Stimulated activated CD4-positive, alpha-beta T cell treated with anti-CD3 and anti-CD28 coated beads, Interleukin-4, amount 100 ng/mL, for 4 hours (primary cell): ENCODE measurements around the gene NECAB2.
"Not testable (repeated sequence)": the region's sequence is repeated elsewhere in the genome, so short reads cannot be mapped to it uniquely, and the experiment has no call there.

Source experiments
- DNase-seq, 2 experiments: peaks; one replicate each; pipeline ENCODE4 v3.0.0-alpha.2; 2020

The NECAB2 gene

GRCh38 chr16:83936581-83937165, 31.4 kb upstream of the NECAB2 start:
- DNase-seq = no peak

GRCh38 chr16:83937267-83937666, 30.8 kb upstream of the NECAB2 start:
- DNase-seq = no peak

- DNase-seq = no peak
Measured at GRCh38 chr16:83937922-83938885, 29.8 kb upstream of the NECAB2 start.

DNA sequence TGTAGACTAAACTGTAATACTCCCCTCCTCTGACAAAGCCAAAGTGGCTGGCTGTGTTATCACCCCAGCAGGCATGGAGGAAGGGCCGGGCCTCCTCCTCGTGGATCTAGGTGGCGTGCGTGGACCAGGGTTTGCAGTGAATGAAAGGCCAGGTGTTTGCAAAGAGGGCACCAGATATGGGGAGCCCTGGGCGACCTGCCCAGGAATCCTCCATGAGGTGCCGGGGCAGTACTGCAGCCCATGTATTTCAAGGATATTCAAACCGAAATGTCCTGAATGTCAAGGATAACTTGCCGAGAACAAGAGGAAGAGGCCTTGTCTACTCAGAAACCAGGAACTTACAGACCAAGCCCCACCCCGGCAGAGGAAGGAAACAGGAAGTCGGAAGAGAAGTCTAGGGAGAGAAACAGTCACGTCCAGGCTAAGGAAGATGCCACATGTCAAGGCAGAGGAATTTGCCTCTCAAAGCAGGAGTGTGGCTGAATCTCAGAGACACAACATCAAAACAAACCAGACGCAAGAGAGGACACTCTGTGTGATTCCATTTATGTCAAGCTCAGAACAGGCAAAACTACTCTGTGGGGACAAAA, 28.7 kb upstream of the NECAB2 start:
- DNase-seq = no peak

DNA sequence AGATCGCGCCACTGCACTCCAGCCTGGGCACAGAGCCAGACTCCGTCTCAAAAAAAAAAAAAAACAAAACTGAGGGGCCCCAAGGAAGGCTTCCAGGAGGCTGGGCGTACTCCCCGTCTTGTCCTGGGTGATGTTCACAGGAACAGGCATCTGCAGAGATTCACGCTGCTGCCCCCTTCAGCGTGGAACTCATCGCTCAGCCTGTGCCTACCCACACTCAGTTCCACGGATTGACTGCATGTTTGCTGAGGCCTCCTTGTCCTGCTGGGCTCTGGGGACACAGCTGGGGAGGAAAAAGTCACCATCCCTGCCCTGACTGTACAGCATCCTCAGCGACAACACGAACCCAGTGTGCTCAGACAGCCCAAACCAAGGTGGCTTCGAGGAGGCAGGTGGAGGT, 27.9 kb upstream of the NECAB2 start:
- DNase-seq = no peak

- DNase-seq = no peak
Measured at GRCh38 chr16:83940630-83941378, 27.2 kb upstream of the NECAB2 start.

GRCh38 chr16:83941546-83941945, 26.5 kb upstream of the NECAB2 start:
- DNase-seq = not testable (repeated sequence)

GRCh38 chr16:83942074-83942473, 26.0 kb upstream of the NECAB2 start:
- no peak for DNase-seq

DNA sequence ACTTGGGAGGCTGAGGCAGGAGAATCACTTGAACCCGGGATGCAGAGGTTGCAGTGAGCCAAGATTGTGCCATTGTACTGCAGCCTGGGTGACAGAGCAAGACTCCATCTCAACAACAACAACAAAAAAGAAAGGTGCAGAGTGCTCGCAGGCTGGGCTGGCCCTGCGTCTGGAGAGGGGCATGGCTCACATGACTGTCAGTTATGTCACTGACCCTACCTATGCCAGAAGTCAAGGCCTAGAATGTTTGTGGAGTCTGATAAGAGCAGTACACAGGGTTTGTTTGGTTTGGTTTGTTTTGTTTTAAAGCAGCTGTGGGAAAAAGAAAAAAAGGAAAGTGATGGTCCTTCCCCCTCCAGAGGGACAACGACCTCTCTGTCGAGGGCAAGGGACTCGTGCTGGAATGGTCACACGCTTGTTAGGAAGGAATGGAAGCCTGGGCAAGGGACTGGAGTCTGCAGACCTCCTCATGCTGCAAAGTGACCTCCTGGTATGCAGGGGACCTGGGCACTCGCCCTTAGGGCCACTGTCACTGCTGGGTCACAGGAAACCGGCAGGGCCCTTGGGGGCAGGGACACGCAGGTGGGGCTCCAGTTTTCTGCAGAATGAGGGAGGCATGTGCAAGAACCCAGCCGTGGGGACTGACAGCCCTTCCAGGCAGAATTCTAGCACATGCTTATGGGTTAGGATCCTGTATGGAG, 25.1 kb upstream of the NECAB2 start:
- DNase-seq = no peak

- DNase-seq = no peak
Measured at GRCh38 chr16:83943516-83944050, 24.5 kb upstream of the NECAB2 start.

- no peak for DNase-seq
Measured at GRCh38 chr16:83945587-83945986, 22.5 kb upstream of the NECAB2 start.

DNA sequence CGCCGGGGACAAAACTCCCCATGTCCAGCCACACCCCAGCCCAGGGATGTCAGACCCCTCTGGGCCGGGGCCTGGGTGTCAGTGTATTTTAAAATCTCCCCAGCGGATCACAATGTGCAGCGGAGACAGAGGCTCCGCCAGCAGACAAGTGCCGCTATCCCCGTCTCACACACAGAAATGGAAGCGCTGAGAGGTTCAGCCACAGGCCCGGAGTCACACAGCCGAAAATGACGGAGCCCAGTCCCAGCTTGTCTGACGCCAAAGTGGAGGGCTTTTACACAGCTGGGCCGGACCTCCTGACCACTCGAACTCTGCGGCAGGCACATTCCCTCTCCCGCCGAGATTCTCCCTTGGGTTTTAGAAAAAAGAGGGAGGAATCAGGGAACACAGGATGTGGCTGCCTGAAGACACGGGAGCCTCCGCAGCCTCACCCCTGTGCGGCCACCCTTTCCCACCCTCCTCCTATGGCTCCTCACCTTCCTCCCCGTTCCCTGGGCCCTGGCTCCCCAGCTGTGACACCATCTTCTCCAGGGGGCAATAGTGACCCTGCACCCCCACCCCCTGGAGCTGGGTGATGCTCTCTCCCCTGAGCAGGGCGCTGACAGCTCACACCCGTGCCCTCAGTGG, 21.8 kb upstream of the NECAB2 start:
- DNase-seq = no peak

- DNase-seq = no peak
Measured at GRCh38 chr16:83946781-83947566, 21.1 kb upstream of the NECAB2 start.

DNA sequence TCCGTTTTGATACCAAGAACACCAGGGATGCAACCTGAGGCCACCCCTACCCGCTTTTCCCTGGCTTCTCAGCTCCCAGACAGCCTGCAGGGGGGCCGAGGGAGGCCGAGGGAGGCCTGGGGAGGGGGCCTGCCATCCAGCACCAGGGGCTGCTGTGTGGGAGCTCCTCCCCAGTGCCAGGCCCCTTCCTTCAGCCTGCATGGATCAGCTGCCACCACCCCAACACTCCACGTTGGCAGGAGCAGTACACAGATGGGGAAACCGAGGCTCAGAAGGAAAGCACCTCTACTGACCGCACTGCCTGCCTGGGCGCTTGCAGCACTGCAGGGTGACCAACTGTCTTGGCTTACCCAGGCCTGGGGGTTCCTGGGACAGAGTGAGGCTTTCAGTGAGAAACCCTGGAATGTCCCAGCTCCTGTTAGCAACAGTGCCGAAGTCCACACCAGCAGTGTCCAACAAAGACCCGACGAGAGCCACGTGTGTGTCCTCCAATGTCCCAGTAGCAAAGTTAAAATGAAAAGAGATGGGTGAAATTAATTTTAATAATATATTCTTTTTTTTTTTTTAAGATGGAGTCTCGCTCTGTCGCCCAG, 20.3 kb upstream of the NECAB2 start:
- DNase-seq = no peak

DNA sequence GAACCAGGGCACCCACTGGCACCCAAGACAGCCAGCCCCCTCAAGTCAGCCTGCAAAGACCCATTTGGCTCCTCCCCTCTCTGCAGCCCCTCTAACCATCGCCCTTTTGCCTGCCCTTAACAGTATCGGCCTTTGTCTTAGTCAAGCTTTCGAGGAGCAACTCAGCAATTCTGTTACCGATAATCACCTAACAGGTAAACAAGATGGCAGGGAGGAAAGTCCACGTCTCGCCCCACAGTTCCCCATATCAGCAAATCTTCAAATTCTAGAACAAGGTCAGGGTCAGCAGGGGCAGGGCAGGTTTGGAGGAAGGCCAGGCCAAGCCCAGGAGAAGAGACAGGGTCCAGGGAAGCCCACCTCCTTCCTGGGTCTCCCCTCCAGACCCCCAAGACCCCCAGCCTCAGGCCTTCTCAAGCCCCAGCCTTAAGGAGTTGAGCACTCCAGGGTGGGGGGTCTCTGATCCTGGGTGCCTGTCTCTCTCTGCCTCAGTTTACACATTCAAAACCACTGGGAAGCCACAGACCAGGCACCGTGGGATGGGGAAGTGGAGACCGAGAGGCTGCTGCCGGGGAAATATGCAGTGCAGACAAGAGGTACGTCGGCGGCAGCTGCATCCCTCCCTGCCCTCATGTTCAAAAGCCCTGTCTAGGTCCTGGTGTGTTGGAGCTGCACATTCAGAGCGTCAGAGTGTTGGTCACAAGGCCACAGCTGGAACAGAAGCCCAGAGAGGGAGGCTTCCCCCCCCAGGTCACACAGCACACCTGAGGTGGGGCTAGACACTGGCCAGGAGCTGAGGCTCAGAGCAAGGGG, 18.9 kb upstream of the NECAB2 start:
- DNase-seq = no peak

DNA sequence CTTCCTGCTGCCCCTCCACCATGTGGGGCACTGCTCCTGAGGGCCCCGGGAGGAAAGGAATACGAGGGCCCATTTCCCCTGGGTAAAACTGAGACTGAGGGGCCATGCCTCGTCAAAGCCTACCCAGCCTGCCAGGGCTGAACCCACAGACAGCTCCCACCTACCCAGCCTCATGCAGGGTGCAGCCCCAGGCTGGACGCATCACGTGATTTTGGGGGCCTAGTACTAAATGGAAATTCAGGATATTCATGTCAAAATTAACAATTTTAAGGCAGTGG, 18.4 kb upstream of the NECAB2 start:
- no peak for DNase-seq

- not testable (repeated sequence) for DNase-seq
Measured at GRCh38 chr16:83950862-83951399, 17.1 kb upstream of the NECAB2 start.

DNA sequence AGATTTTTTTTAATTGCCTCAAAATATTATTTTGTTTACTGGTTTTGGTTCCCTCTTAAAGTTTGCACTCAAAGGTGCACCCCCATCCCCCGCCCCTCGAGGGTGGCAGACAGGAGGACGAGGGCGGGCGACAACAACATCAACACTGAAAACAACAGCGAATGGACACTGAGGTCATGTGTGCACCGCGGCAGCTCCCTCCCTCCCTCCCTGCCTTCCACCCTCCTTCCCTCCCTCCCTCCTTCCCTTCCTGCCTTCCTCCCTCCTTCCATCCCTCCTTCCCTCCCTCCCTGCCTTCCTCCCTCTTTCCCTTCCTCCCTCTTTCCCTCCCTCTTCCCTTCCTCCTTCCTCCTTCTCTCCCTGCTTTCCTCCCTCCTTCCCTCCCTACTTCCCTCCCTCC, 16.5 kb upstream of the NECAB2 start:
- DNase-seq = no peak

- no peak for DNase-seq
Measured at GRCh38 chr16:83952587-83952939, 15.5 kb upstream of the NECAB2 start.
